DMS53 (cell line): ENCODE data around the gene PARL.

Experiments used
- DNase-seq: peaks from one replicate; lab custom pipeline; 2025; lab: John Stamatoyannopoulos, UW

PARL gene

GRCh38 chr3:183817639-183818038 lies 67.0 kb downstream of the PARL start:
- no peak for DNase-seq

GRCh38 chr3:183816681-183817510 lies 67.8 kb downstream of the PARL start:
- DNase-seq = no peak

DNA sequence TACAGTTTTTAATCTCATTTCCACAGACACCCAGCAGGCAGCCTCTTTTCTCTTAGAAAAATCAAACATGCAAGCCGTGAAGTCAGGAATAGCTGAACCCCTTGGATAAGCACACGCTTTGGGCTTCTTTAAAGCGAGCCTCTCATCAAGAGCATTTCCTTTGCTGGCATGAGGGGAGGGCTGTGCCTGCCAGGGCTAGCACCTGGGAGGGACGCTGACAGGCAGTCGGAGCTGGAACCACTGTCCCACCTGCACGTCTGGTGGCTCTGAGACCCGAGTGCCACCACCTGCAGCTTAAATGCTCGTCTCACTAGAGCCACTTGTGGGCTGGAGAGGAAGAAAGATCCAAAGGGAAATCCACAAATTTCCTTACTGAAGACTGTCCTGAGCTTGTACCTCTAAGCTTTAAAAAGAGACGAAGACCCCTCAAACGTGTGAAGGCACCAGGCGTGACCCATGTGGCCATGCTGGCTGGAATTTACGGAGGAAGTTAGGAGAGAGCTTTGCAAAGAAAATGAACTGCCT lies 68.7 kb downstream of the PARL start:
- DNase-seq = no peak

DNA sequence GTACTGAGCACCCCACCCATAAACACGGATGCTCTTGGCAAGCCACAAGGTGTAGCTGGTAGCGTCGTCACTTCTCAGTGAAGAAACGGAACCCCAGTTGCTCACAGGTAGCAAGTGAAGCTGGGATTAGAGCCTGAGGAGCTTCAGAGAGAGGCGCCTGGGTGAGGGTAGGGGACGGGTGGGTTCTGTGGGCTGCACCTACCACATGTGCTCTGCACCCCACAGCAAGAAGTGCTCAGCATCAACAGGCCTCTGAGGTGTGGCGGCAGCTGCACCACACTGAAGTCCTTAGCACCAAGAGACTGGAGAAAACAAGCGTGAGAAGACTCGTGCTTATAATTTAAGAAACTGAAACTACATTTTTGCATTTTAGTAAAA lies 69.1 kb downstream of the PARL start:
- DNase-seq = no peak

GRCh38 chr3:183814240-183814639 lies 70.4 kb downstream of the PARL start:
- no peak for DNase-seq

DNA sequence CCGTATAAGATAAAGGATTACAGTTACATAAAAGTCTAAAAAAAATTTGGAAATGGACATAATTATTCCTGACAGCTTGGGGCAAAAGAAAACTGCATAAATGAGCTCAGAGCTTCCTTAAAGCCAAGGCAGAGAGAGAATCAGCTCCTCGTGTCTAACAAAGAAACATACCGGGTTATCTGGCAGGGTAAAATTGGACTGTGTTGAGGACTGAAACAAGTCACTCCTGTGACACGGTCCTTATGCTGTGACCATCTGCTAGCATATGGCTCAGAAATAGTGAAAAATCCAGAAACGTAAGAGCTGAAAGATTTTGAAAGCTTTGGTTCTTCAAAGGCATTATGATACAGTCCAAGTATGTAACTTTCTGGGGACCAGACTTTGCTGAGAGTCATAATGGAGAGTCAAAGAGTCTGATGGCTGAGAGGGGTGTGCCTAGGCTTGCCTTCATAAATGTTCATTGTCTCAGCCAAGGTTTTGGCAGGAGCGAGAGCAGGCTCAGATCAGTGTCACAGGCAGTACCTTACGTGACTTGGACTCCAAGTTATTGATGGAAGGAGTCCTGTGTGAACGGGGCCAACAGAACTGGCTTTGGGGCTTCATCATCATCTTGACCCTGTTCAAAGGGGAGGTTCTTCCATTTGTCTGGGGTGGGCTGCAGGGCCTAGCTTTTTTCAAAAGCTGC lies 71.8 kb downstream of the PARL start:
- no peak for DNase-seq

DNA sequence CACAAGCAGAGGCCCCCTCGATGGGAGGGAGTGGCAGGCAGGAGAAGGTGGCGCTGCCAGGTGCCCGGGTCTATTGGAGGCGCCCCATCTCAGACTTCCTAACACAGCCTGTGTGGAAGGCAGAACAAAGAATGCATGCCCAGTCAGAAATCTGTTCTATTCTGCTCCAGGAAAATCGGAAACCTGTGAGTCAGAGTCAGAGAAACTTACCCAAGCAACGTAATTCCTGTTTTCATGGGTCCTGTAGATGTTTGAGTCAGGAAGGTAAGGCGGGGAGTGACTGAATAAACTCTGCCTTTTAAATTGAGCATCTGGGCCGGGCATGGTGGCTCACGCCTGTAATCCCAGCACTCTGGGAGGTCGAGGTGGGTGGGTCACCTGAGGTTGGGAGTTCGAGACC lies 73.0 kb downstream of the PARL start:
- no peak for DNase-seq

- no peak for DNase-seq
Observed at GRCh38 chr3:183810643-183811594, 73.8 kb downstream of the PARL start.

GRCh38 chr3:183809270-183809669 lies 75.4 kb downstream of the PARL start:
- peak; percentile 48 for DNase-seq

GRCh38 chr3:183808355-183808754 lies 76.3 kb downstream of the PARL start:
- DNase-seq = no peak

GRCh38 chr3:183807881-183808280 lies 76.8 kb downstream of the PARL start:
- no peak for DNase-seq

DNA sequence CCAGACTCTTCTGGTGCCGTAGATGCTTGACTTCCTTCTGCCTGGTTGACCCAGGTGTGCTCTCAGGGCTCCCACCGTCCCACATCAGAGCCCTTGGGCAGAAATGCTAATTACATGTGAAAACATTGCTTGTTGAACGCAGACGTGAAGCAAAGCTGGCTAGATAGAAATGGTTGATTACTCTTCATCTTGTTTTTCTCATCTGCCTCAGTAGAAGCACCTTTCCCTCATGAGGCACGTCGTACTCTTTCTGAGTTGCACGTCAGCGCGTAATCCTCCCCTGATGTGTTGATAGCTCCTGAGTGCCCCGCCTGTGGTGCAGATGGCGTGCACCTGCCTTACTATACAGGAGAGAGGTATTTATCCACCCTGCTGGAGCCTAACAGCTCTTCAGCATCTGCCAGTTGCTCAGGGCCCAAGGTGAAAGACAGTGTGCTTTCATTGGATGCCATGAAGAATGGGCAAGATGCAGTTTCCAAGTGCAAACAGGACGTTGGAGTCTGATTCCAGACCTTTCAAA lies 77.4 kb downstream of the PARL start:
- peak; percentile 31 for DNase-seq

GRCh38 chr3:183802989-183803388 lies 81.7 kb downstream of the PARL start:
- no peak for DNase-seq

DNA sequence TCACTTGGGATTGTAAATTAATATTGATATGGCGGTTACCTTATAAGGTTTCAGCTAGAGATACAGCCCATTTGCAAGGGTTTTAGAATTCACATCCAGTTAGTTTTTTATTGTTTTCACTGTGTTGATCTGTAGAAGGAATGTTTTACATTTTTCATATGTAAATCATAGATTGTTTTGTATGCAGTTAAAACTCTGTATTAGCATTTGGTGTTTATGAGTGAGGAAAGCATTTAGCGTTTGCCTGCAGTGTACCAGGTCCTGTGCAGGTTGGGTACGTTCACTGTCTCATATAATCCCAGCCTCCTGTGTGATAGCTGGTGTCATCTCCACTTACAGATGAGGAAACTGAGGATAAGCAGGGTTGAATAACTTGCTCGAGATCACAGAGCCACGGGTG lies 83.1 kb downstream of the PARL start:
- DNase-seq = no peak

GRCh38 chr3:183800243-183800863 lies 84.3 kb downstream of the PARL start:
- no peak for DNase-seq

GRCh38 chr3:183799461-183799860 lies 85.2 kb downstream of the PARL start:
- DNase-seq = no peak

GRCh38 chr3:183797996-183798395 lies 86.7 kb downstream of the PARL start:
- DNase-seq = no peak

DNA sequence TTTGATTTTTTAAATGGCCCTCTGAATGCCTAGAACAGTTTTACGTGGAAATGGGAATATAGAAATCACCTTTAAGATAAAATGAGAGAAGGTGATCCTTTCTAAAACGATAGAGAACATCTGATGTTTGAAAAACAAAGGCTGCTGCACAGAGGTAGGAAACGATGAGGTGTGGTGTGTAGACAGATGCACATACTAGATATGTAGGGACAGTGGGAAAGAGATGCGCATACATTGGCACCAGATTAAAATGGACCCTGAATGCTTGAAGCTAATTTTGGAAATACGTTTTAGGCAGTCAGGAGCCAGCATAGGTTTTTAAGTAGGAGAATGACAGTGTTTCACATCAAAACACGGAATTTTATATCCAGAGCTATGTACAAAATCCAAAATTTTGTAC lies 88.3 kb downstream of the PARL start:
- DNase-seq = no peak

DNA sequence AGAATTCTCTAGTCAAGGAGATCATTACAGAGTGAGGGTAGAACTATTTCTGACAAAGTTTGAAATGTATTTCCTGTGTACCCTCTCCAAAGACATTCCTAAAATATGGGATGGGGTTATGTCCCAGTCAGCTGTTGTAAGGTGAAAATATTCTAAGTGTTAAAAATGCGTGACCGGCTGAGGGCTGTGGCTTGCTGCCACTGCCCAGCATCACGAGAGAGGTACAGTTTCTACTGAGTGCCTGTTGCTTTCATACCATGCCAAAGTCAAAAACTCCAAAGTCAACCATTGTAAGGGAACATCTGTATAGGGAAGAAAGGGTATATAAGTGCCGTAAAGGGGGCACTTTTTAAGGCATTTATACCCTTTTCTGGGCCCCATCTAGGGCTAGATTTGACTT lies 90.2 kb downstream of the PARL start:
- no peak for DNase-seq

DNA sequence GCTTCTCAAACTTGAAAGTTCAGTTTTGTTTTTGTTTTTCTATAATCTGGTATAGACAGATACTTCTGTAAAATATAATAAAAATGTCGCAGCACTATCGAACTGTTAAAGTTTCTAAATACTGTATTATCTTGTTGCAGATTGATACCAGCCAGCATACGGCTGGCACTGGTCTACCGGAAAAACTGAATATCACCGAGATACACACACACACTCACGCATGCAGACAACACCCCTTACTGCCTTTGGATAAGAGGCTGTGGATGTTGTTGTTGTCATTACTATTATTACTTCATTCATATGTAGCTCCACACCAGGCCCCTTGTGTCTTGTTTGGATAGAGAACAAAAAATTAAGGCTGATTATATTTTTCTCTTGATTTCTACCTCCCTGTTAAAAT lies 91.7 kb downstream of the PARL start:
- no peak for DNase-seq

GRCh38 chr3:183790700-183791099 lies 94.0 kb downstream of the PARL start:
- no peak for DNase-seq

DNA sequence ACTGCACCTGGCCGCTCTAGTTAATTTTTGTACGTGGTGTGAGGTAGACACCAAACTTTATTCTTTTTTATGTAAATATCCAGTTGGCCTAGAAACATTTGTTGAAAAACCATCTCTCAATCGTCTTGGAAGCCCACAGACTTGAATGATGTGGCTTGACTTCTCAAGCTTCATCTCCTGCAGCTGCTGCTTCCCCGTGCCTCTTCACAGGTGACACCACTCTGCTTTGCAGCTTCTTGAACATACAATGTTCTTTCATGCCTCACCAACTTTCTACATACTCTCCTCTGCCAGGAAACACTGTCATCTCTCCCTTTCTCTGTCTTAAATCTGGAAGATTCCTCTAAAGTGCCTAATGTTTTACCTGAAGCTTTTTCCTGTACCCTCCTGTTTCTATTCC lies 94.9 kb downstream of the PARL start:
- peak; percentile 17 for DNase-seq
